Left cardiac atrium (tissue), 4 donors: Measurements from ENCODE around the gene ACSL6. TPM values are rescaled to one million over a fixed set of nuclear protein-coding genes. Genes with fewer than 3 reads are reported as not detected.

Experiments used
- ATAC-seq, 2 donors: fragments of 200-7000 bp; cut with Tn5 transposase; one replicate each; pipeline ENCODE4 v1.9.1; 2020; ENCODE audit warnings: mild to moderate bottlenecking in 2 of 2, moderate library complexity in 2 of 2
- DNase-seq: peaks from one replicate; pipeline ENCODE4 v3.0.0-alpha.2; 2020
- intact Hi-C, 2 donors: fragments of 100-400 bp; cut with DNase I; formaldehyde crosslinking; loops; one replicate each; pipeline versions ENCODE4 v1.14.1 to v1.15.1; 2022 to 2023
- total RNA-seq, 2 donors: library from RNA; stranded (reverse); fragmentation: NEBNext Ultra II Directional; extraction: Animal tissue kit (Norgen Biotek cat#: 25700); gene quantifications; one replicate each; pipeline ENCODE4 v1.2.1, GENCODE V29; 2021
- donor health status: DM: no; HTN: yes; CAD: no.
- donor health status: DM: no; HTN: yes; CAD: no; lungs with severe emphysema.
- donor health status: DM: yes; HTN: yes; CAD: no.
- donor health status: Dilated cardiomyopathy.

ACSL6 gene
- total RNA-seq, 2 donors from 2014 or later = 1.6 to 4.4 TPM

DNA sequence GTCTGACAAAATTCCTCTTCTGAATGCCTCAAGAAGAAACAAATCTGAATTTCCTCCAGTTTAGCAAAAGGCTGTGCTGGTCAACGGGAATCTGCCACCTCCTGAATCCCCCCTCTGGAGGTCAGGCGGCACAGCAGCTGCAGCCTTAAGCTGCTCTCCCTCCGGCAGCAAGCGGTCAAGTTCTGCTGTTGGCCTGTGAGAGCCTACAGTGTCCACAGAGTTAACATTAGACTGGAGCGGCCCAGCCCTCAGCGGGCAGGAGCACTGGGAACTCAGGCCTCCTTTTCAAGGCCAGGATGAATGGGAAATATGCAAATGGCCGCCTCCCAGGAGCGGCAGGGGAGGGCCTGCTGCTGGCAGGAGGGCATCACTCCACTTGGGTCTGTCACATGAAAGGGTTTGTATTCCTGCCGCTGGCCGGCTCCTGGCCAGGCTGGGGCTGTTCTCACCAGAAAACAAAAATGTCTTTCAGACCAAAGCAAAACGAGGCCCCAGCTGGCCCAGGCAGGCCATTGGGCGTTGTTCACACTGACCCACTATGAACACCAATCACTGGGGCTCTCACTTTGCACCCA, 8.2 kb downstream of the ACSL6 start:
- intact Hi-C loops = loop anchor here in 1 of 2 donors (10.0 kb wide), 1 partner anchor 188 kb away; no protein-coding TSS in a partner anchor
- peak; percentile 35 for DNase-seq

DNA sequence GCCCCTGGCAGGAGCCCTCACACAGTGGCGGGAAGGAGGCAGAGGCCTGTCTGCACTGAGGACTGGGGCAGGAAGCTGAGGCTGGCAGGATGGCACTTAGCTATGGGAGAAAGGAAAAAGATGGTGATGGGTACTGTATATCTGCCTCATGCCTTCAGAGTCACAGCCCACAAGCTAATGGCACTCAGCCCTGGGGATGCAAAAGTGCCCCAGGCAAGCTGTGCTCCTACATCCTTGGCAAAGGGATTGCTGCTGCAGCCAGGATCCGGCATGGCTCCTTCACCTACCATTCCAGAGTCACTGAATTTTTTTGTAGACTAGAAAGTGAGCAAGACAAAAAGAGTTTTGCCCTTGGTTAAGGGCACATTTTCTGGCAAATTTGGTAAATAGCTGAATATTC, 8.7 kb downstream of the ACSL6 start:
- no peak for DNase-seq
- no peak for ATAC-seq
- intact Hi-C loops = loop anchor here in 1 of 2 donors (10.0 kb wide), 1 partner anchor 188 kb away; no protein-coding TSS in a partner anchor

More for the DNA sequence above, 8.2 kb downstream of the ACSL6 start:
- ATAC-seq = peak; percentile 35

GRCh38 chr5:132001647-132002561, 9.6 kb downstream of the ACSL6 start:
- peak; percentile 58 to 74 for ATAC-seq
- peak; percentile 28 for DNase-seq
- intact Hi-C loops = loop anchor here in 1 of 2 donors (10.0 kb wide), 1 partner anchor 187 kb away; no protein-coding TSS in a partner anchor

DNA sequence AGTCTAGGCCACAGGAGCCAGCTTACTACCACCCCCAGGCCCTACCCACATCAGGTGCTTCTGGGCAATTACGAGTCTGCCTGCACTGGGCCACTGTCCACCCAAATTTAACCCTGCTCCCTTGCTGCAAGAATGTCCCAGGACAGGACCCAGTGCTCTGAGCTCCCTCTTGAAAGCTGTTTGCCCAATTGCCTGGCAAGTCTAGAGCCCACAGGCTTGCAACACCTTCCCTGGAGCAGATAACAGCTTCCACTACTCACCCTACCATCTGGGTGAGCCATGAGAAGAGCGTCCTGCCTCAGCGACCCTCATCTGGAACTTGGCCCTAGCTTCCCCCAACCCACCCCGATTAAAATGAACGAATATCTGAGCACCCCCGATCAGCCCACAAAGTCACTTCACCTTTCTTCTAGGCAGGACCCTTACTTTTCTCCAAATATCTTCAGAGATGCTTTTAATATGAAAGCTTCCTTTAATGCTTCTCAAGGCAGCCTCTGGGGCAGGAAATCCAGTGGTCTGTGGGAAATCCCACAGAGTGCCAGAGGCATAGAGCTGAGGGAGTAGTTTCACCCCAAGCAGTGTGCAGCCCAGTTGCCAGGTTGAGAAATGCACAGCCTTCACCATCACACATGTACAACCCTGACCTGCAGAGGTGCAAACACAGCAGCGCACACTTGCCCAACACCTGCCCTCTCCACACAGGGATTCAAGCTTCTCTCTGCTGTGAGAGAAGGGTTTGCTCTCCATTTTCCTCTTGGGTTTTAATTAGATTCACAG, 10.6 kb downstream of the ACSL6 start:
- no peak for DNase-seq
- ATAC-seq = no peak
- intact Hi-C loops = loop anchor here in 1 of 2 donors (10.0 kb wide), 1 partner anchor 186 kb away; no protein-coding TSS in a partner anchor

DNA sequence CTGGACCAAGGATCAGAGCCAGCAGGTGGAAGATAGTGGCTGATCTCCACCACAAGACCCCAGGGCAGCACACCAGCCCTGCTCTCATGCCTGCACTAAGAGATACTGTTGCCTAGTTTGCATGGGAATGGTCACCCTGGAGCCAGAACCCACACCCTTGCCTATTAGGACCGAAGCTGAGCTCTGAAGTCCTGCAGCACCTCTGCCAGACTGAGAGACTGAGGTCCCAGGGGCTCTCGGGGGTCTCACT, 11.3 kb downstream of the ACSL6 start:
- DNase-seq (no peak), ATAC-seq (no peak)
- intact Hi-C loops = loop anchor here in 1 of 2 donors (10.0 kb wide), 1 partner anchor 185 kb away; no protein-coding TSS in a partner anchor

DNA sequence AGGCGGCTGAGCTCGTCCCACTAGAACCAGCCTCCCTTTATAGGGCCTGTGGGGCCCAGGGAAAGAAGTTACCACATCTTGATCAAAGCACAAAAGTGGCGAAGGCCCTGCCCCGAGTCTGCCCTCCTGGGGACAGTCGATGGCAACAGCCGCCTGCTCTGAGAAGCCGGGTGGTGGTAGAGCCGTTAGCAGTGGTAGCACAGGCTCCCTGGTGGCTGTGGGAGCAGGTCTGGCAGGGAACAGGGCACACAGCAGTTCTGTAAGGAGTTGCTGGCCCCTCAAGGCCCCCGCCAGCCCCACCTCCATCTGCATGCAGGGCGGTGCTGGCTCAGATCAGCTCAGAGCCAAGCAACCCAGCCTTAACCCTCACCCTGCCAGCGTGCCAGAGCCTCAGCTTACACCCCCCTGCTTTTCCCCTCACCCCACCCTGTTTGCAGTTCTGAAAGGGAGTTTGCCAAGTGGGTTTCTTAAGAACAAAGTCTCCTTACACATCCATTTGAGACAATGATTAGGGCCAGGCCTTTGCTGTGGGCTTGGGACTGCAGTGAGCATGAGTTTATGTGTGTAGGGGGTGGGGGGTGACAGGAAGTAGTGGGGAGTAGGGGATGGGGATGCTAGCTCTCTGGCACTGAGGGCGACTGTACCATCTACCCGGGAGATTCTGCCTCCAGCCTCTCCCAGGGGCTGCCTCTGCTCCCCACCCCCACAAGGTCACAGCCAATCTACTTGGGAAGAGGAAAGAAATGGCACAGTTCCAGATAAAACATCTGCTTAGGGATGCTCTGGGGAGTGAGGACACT, 11.8 kb downstream of the ACSL6 start:
- no peak for ATAC-seq
- intact Hi-C loops = loop anchor here in 1 of 2 donors (10.0 kb wide), 1 partner anchor 185 kb away; no protein-coding TSS in a partner anchor
- no peak for DNase-seq

- DNase-seq (no peak), ATAC-seq (no peak)
- intact Hi-C loops = no loop called here
These were observed 12.4 kb downstream of the ACSL6 start for GRCh38 chr5:131999041-131999440.

DNA sequence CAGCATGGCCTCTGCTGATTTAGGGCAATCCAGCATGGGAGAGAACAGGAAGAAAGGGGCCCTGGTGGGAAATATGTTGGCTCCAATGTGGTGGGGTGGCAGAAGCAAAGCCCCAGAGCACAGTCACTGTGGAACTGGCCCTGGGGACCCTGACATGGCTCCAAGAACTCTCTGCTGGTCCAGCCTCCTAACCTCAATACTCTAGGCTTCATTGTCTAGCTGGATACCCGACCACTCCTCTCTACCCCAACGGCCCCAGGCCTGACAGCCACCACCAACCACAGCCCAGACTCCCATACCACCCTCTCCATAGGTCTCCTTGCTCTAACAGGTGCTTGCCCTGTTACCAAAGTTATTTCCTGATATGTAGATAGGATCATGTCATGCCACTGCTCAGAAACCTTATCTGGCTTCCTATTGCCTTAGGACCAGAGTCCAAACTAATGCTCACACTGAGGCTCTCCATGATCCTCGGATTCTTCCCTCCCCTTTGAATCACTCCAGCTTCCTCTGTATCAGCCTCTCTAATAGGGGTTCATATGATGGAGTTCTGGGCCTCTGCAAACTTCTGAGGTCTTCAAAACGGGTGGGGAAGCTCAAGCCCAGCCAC, 12.9 kb downstream of the ACSL6 start:
- DNase-seq = no peak
- intact Hi-C loops = no loop called here
- no peak for ATAC-seq

- intact Hi-C loops = no loop called here
- DNase-seq (no peak), ATAC-seq (no peak)
These were observed 13.7 kb downstream of the ACSL6 start for GRCh38 chr5:131997727-131998117.

- ATAC-seq (no peak), DNase-seq (no peak)
- intact Hi-C loops = no loop called here
These were observed 14.3 kb downstream of the ACSL6 start for GRCh38 chr5:131997026-131997726.

GRCh38 chr5:131996210-131997025, 15.0 kb downstream of the ACSL6 start:
- ATAC-seq = no peak
- DNase-seq = no peak
- intact Hi-C loops = no loop called here

- no peak for ATAC-seq
- intact Hi-C loops = no loop called here
- DNase-seq = no peak
These were observed 16.8 kb downstream of the ACSL6 start for GRCh38 chr5:131994533-131995226.

- DNase-seq (no peak), ATAC-seq (no peak)
- intact Hi-C loops = no loop called here
These were observed 17.4 kb downstream of the ACSL6 start for GRCh38 chr5:131994090-131994489.

GRCh38 chr5:131993676-131994075, 17.8 kb downstream of the ACSL6 start:
- intact Hi-C loops = no loop called here
- DNase-seq = no peak
- ATAC-seq = no peak

- DNase-seq (no peak), ATAC-seq (no peak)
- intact Hi-C loops = no loop called here
These were observed 19.1 kb downstream of the ACSL6 start for GRCh38 chr5:131992370-131992769.

DNA sequence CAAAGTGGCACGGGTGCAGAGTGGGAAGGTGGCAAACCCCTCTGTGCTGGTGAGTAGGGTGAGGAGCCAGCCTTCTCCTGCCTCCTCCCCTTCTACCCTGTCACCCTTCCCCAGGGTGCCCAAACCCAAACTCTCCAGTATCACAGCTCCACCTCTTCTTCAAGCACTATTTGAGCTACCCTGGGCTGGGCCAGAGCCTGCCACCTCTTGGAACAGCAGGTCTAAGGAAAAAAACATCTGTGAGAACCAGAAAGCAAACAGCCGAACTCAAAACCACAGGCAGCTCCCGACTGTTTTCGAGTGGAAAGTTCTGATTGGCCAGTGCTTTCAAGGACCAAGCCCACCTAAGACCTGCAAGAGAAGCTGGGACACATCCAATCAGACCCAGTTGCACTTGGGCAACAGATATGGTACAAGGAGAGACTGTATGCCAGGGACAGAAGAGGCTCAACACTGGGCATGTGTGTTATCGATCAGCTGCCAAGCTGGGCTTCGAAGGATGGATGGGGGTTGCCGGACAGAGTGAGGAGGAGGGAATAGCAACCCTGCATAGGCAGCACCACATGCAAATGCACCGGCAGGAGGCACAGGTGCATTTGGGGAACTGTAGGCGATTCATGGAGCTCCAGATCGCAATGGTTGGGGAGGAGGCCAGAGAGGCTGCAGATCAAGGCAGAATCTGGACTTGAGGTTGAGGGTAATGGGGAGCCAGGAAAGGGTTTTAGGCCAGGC, 19.7 kb downstream of the ACSL6 start:
- intact Hi-C loops = no loop called here
- ATAC-seq = no peak
- no peak for DNase-seq
